HG03064 (cell line): ENCODE results near the gene CMPK1.
"Not testable (repeated sequence)": the region's sequence is repeated elsewhere in the genome, so short reads cannot be mapped to it uniquely, and the experiment has no call there.

Source experiments
- ATAC-seq: cut with Tn5 transposase; IDR thresholded peaks from one replicate; pipeline ENCODE4 v1.9.1; 2021; ENCODE audit warnings: low read depth; ENCODE audit not compliant: unreplicated experiment

CMPK1 gene

DNA sequence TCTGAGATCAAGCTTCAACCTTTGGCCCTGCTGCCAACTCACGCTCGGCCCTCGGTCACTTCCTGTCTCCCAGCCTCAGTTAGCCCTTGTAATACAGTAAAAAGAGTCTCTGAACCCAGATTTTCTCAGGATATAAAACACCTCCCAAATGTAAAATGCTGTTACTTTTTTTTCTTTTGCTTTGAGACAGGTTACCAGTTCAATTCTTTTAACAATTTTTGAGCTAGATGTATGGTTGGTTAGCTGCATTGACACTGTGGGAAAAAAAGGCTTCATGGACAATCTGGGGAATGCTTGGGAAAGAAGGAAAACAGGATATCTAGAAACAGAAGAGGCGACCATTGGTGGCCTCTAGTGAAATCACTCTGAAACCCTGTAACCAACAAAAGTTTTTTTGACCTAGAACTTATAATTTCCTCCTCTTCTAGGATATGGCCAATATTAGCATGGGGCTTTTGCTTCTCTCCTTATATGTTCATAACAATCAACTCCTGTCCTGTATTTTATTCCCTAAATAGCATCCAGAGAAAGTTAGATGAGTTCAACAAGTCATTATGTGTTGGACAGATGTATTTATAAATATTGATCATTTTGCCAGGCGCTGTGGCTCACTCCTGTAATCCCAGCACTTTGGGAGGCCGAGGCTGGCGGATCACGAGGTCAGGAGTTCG, 1.3 kb downstream of the CMPK1 start:
- no peak for ATAC-seq

DNA sequence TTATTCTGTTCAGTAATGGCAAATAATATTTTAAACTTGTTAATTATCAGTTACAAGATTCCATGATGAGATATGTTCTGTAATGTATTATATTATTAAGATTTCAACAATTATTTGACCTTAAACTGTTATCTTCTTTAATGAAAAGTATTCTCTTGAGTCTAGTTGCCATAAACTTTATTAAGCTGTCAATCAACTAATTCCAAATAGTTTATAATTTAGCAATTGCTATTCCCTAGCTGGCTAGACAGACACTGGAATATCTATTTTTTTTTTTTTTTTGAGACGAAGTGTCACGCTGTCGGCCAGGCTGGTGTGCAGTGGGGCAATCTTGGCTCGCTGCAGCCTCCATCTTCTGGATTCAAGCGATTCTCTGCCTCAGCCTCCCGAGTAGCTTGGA, 3.8 kb downstream of the CMPK1 start:
- ATAC-seq, result no peak

DNA sequence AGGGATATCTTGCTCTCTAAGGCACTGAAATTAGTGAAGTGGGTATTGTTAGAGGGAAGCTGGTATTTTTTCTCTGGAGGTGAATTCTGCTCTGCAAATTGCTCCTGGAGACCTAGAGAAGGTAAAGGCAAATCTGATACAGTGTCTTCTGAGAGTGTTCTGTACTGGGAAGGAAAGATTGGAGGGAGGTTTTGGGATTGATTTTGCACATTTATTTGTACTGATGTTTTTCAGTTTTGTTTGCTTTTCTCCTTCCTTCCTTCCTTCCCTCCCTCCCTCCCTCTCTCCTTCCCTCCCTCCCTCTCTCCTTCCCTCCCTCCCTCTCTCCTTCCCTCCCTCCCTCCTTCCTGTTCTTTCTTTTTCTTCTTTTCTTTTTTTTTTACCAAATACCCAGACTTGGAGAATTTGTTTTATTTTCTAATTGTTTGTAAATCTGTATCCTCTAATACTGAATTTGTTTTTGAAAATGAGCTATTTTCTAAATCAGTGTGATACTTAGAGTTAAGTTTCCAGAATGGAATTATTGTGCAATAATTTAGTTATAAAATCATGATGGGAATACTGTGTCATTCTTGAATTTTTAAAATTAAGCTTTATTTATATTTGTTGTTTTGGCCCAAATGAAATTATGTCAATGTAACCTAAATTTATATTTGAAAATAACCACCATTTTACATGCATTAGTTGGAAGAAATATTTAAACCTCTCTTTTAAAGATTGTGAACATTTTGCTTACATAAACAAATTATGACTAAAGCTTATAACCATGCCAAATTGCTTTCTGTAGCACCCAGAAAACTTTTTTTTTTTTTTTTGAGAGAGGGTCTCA, 4.9 kb downstream of the CMPK1 start:
- no peak for ATAC-seq

DNA sequence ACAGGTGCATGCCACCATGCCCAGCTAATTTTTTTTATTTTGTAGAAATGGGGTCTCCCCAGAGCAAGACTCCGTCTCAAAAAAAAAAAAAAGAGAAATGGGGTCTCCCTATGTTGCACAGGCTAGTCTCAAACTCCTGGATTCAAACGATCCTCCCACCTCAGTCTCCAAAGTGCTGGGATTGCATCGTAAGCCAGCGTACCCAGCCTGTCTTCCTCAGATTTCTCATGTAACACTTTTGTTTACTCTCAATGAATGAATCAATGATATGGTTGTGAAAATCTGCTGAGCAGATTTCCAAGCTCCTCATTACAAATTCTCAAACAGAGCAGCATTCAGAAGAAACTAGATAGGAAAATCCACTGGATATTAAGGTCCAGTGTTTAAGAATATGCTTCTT, 6.6 kb downstream of the CMPK1 start:
- ATAC-seq, result no peak

DNA sequence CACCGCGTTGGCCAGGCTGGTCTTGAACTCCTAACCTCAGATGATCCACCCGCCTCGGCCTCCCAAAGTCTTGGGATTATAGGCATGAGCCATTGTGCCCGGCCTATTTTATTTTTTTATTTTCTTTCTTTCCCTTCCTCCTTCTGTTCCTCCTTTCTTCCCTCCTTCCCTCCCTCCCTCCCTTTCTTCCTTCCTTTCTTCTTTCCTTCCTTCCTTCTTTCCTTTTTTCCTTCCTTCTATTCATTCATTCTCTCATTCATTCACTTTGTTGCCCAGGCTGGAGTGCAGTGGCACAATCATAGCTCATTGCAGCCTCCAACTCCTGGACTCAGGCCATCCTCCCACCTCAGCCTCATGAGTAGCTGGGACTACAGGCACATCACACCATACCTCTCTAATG, 13.4 kb downstream of the CMPK1 start:
- not testable (repeated sequence) for ATAC-seq

DNA sequence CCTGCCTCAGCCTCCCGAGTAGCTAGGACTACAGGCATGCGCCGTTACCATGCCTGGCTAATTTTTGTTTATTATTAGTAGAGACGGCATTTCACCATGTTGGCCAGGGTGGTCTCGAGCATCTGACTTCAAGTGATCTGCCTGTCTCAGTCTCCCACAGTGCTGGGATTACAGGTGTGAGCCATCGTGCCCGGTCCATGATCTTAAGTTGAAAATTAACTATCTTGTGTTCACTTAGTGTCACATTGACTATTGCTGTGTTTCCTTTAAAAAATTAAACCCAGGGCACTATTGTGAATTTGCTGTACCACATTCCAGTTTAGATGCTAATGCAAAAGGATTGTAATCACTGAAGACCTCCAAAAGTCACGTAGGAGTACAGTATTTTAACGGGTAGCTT, 14.1 kb downstream of the CMPK1 start:
- no peak for ATAC-seq

DNA sequence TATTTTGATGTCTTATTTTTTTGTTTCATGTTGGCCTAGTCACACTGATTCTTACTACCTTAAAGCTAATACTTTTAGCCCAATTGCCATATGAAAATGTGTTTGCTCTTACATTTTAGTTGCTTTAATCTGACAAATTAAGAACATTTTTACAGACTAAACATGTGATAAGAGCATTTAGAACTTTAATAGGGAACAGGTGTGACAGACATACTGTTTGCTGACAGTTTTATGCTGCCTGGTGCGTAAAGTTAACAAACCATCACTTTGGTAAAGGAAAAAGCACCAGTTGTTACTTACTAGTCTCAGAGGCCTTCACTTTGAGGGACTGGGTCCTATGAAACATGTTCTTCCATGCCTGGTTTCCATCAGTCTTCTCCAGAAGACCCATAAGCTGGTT, 14.7 kb downstream of the CMPK1 start:
- ATAC-seq, result no peak

DNA sequence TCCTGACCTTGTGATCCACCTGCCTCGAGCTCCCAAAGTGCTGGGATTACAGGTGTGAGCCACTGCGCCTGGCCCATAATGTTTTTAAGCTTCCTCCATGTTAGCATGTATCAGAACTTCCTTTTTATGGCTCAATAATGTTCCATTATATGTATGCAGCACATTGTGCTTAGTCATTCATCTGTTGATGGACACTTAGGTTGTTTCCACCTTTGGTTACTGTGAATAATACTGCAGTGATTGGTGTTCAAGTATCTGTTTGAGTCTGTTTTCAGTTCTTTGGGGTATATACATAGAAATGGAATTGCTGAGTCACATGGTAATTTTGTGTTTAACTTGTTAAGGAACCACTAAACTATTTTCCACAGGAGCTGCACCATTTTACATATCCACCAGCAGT, 17.7 kb downstream of the CMPK1 start:
- ATAC-seq, result no peak

DNA sequence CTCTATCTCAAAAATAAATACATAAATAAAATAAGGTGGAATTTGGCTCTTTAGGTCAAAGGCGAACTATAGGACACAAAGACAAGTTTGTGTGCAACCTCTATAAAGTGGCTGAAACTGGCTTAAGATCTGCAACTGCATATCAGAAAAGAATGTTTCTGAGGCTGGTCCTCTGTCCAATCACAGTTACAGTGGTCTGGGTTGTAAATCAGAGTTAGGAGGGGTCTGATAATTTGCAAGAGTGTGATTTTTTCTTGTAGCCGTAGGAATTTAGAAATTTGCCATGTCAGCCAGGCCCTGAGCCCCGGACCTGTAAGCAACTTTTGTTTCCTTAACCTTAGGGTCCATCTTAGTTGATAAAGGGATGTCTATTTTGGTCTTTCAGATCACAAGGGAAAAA, 27.8 kb downstream of the CMPK1 start:
- ATAC-seq, result no peak

DNA sequence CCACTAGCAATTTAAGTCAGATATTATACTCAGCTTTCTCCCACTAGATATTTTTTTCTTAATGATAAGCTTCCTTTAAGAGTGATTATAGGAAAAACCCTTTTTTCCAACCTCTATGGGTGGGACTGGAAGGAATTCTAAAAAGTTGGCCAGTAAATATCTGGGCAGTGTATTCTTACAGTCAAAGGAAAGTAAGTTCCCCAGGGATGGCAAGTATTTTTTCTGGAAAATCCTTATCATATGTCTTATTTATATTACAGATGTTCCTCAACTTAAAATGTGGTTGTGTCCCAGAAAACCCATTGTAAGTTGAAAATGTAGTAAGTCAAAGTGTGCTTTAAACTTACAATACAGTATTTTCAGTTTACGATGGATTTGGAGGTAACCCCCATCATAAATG, 29.2 kb downstream of the CMPK1 start:
- no peak for ATAC-seq

DNA sequence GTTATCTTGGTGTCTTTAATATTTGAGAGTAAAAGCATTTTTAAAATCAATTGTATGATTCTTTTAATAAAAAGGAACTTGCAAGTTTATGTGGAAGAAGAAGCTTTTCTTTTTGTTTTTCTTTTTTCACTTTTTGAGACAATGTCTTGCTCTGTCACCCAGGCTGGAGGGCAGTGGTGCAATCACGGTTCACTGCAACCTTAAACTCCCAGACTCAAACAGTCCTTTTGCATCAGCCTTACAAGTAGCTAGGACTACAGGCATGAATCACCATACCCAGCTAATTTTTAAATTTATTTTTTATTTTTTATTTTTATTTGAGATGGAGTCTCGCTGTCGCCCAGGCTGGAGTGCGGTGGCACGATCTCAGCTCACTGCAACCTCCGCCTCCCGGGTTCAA, 34.1 kb downstream of the CMPK1 start:
- ATAC-seq, result no peak

DNA sequence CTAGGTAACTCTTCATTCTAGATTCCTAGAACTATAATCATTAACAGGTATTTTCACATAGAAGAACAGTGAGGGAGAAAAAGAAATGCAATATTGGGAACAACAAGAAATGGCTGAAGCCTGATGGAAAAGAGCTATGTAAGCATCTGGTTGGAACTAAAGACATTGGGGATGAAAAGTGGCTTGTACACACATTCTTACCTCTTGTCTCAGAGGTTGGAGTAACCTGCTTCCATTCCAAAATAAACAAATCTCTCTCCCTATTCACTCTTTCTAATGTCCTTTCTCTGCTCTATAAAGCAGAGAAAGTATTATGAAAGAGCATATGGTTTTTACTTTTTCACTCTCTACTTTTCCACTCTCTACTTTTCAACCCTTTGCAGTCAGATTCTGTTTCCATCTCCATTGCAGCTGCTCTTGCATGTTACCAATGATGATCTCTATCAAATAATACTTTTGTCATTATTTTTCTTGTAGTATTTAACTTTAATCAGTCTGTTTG, 37.5 kb downstream of the CMPK1 start:
- ATAC-seq, result no peak

DNA sequence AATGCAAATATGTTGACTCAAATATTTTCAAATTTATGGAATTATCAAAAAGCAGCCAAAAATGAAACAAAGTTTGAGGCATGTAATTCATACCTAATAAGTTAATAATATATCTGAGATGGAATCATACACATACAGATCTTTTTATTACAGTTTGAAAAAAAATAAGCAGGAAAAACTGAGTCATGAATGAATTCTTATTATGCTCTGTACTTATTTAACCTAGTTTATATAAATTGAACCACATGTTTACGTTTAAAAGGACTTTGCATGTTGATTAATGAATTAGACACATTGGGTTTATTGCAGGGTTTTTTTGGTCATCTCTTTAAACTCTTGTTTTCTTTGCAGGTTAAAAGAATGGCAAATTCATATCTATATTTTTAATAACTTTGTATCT, 40.9 kb downstream of the CMPK1 start:
- no peak for ATAC-seq

DNA sequence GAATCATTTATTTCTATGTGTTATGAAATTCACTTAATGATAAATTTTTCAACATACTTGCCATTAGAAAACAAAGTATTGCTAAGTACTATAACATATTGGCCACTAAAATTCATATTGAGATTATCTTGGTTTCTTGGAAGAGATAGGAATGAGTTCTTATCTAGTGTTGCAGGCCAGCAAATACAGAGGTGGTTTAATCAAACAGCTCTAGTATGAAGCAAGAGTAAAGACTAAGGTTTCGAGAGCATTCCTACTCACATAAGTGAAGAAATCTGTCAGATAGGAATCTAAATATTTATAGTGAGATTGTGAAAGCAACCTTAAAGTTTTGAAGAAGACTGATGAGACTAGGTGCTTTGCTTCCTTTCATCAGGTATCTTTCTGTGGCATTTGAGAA, 44.6 kb downstream of the CMPK1 start:
- no peak for ATAC-seq

DNA sequence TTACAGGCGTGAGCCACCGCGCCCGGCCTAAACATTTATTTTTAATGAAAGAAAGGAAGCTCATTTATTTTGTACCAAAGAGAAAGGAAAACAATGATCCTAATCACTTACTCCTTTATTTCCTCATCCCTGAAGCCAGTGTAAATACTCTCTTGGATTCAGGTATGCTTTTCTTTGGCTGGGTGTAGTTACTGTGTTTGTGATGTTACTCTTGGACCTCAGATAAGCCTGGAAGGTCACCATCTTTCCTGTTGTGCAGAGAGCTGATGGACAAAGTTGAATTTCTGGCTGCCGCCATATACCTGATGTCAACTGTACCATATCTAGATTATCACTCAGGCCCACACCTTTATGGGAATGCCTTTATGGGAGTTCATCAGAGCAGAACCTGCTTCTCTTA, 47.1 kb downstream of the CMPK1 start:
- no peak for ATAC-seq

DNA sequence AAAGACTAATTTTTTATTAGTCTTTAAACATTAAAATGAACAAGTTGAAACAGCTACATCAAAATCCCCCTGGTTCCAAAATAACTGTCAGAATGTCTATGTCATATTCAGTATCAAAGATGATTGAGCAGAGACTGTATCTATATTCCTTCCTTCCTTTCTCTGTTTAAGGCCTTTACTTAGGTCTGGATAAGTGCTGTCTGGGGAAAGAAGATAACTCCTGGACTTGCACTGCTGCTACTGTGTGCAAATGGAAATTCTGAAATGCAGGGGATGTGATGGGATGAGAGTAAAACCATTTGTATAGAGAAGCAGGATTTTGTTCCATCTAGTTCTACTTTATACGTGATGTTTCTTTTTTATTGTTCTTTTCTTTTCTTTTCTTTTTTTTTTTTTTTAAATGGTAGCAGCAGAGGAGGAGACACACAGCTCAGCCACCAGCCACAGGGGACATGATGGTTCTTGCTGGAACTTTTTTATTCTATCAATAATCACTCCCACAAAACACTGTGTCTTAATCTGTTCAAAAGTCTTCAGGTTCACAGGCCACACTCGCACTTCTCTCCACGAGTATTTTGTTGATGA, 48.9 kb downstream of the CMPK1 start:
- no peak for ATAC-seq

DNA sequence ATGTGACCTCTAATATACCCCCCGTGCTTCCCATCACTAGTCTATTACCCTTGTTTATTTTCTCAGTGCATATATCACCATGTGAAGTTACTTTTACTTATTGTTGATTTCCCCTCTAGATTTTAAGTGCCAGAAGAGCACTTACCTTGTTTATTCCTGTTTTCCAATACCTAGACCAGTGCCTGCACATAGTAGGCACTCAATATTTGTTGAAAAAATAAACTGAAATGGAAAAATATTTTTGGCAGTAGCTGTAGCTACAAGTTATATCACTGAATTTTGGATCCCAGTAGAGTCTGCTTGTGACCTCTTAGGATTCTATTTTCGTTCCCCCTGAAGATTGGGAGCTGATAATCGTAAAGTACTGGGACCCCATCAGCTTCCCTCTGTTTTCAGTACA, 50.5 kb downstream of the CMPK1 start:
- no peak for ATAC-seq

DNA sequence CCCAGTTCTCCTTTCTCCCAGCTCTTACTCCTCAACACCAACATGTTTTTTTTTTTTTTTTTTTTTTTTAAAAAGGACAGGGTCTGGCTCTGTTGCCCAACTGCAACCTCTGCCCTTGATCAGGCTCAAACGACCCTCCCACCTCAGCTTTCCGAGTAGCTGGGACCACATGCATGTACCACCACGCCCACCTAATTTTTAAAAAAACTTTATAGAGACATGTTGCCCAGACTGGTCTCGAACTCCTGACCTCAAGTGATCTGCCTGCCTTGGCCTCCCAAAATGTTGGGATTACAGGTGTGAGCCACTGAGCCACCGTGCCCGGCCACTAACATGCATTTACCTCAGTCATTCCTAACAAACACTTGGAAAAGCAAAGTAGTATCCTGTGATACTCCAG, 51.4 kb downstream of the CMPK1 start:
- ATAC-seq, result no peak

DNA sequence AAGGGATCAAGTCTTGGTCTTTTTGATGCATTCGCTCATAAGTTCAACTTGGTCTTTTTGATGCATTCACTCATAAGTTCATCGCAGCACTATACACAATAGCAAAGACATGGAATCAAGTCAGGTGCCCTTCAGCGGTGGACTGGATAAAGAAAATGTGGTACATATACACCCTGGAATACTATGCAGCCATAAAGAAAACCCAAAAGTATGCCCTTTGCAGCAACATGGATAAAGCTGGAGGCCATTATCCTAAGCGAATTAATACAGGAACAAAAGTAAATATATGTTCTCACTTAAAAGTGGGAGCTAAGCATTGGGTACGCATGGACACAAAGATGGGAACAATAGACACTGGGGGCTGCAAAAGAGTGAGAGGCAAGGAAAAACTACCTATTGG, 52.7 kb downstream of the CMPK1 start:
- ATAC-seq, result no peak

DNA sequence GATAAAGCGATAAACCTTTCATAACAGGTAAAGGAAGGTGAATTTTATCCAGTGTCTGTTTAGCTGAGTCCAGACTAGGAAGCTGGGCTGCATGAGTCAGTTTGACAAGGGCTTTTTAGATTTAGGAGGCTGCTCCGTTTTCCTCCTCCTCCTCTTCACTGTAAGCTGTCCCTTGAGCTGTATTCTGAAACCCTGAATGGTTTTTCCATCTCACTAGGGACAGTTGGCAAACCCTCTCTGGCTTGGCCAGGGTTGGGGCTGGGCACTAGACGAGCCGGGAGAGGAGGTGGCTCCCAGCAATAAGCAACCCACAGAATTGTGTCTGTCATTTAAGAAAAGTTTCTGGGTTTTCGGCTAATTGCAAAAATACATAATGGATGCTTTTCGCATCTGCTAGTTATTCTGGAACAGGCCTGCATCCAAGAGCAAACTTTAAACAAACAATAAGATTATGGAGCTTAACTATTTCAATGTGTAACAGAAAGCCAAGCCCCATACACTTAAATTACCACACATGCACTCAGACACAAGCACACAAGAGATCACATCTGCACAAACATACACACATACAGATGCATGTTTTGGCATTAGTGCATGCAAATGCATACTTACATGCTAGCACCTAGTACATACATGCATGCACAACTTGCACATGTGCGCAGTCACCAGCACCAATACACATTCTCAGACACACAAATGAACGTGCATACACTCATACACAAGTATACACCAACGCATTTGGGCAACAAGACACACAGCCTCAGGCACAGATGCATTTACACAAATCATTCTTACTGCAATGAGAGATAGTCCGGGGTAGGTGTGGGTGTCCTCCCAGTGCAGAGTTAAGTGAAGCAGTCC, 54.7 kb downstream of the CMPK1 start:
- no peak for ATAC-seq

DNA sequence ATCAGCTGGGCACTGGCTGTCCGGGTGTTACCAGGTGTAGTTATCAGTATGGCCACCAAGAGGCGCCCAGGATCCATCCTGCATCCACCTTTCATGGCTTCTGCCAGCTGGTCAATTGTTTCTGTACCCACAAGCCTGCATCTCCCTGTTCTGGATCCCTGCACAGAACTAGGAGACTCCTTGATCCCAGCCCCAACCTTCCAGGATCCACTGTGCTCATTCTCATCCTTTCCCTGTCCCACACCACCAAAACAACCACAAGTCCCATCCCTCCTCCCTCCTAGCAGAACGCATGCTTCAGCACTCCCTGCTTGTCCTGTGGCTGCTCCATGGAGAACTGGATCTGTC, 55.3 kb downstream of the CMPK1 start:
- ATAC-seq, result no peak
